Activated naive CD4-positive, alpha-beta T cell (primary cell): ENCODE measurements around the gene SRGAP1.

Experiments
- DNase-seq, 4 experiments: peaks; one replicate each; lab custom pipeline; 2025; lab: John Stamatoyannopoulos, UW

Gene SRGAP1

GRCh38 chr12:64203775-64204174, 359.3 kb downstream of the SRGAP1 start:
- no peak for DNase-seq

GRCh38 chr12:64205542-64205941, 361.0 kb downstream of the SRGAP1 start:
- no peak for DNase-seq

DNA sequence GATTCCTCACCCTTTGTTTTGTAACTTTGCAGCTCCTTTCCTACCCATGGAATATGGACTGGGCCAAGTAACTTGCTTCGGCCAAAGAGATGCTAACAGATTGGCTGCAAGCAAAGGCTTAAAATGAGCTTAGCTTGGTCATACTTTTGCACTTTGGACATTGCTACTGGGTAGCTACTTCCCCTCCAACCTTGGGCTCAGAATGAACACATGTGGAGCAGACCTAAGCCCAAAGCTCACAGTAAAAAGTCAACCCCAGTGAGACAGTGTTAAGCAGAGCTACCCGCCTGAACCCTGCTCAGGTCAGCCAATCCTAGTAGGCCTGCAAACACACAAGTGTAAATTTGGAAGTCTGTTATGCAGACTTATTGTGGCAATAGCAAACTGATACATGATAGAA, 363.0 kb downstream of the SRGAP1 start:
- DNase-seq = no peak
